HFFc6 (cell line): Measurements from ENCODE around the gene SLC43A3. TPM values are rescaled to one million over a fixed set of nuclear protein-coding genes. Genes with fewer than 3 reads are reported as not detected.

Source experiments
- DNase-seq: peaks from one replicate; pipeline ENCODE4 v3.0.0-alpha.2; 2018
- H3K27ac Mint-ChIP-seq: 2 replicates; pipeline ENCODE4 v1.8.0; 2020; ENCODE audit warnings: mild to moderate bottlenecking, mixed read lengths
- H3K27me3 Mint-ChIP-seq: 2 replicates; pipeline ENCODE4 v1.8.0; 2021; ENCODE audit warnings: mild to moderate bottlenecking, moderate library complexity, mixed read lengths; ENCODE audit not compliant: insufficient read depth
- H3K36me3 Mint-ChIP-seq: 2 replicates; pipeline ENCODE4 v1.8.0; 2021; ENCODE audit warnings: low read depth, mixed read lengths
- H3K4me1 Mint-ChIP-seq: 2 replicates; pipeline ENCODE4 v1.8.0; 2020; ENCODE audit warnings: low read depth, mixed read lengths
- H3K4me3 Mint-ChIP-seq: 2 replicates; pipeline ENCODE4 v1.8.0; 2020; ENCODE audit warnings: mild to moderate bottlenecking, moderate library complexity, mixed read lengths
- H3K9me3 Mint-ChIP-seq: 2 replicates; pipeline ENCODE4 v1.8.0; 2020; ENCODE audit warnings: mild to moderate bottlenecking, mixed read lengths
- CTCF ChIP-seq: fragments of 200-600 bp; sonication (generic); IDR thresholded peaks from 2 replicates; pipeline ENCODE4 v1.5.0; 2021; ENCODE audit warnings: antibody characterized with exemption, mild to moderate bottlenecking
- total RNA-seq, 6 experiments: library from RNA; stranded (reverse); fragmentation: NEBNext Ultra II Directional; extraction: Animal tissue kit (Norgen Biotek cat#: 25700); gene quantifications; 2 replicates in 1 of 6; 3 replicates in 5 of 6; pipeline ENCODE4 v1.2.3, GENCODE V29; 2021

SLC43A3 gene
- total RNA-seq, 6 experiments from 2014 or later, result 2.1 to 18.7 (median 15.8) TPM

GRCh38 chr11:57391111-57391510 lies 35.8 kb downstream of the SLC43A3 start:
- Mint-ChIP-seq H3K27ac (no peak overlapping the region), H3K27me3 (peaks cover 49% of the 10 kb centered on the region), H3K4me3 (no peak overlapping the region), H3K9me3 (no peaks in the 10 kb centered on the region), H3K36me3 (no peaks in the 10 kb centered on the region), H3K4me1 (no peaks in the 10 kb centered on the region)
- TF ChIP-seq CTCF, result no peak
- no peak for DNase-seq

- DNase-seq, result no peak
- H3K4me1 Mint-ChIP-seq, result no peaks in the 10 kb centered on the region
- no peaks in the 10 kb centered on the region for H3K36me3 Mint-ChIP-seq
- TF ChIP-seq CTCF, result no peak
- peaks cover 50% of the 10 kb centered on the region for H3K27me3 Mint-ChIP-seq
- no peaks in the 10 kb centered on the region for H3K9me3 Mint-ChIP-seq
- H3K4me3 Mint-ChIP-seq, result no peak within 1 kb of the TSS
- no peak within 1 kb of the TSS for H3K27ac Mint-ChIP-seq
Measured at GRCh38 chr11:57390535-57390934, 36.4 kb downstream of the SLC43A3 start, which contains the start of gene PRG2. PRG2 (minus strand) TSS chr11:57390650; CDS start chr11:57389944, 706 bp downstream.

DNA sequence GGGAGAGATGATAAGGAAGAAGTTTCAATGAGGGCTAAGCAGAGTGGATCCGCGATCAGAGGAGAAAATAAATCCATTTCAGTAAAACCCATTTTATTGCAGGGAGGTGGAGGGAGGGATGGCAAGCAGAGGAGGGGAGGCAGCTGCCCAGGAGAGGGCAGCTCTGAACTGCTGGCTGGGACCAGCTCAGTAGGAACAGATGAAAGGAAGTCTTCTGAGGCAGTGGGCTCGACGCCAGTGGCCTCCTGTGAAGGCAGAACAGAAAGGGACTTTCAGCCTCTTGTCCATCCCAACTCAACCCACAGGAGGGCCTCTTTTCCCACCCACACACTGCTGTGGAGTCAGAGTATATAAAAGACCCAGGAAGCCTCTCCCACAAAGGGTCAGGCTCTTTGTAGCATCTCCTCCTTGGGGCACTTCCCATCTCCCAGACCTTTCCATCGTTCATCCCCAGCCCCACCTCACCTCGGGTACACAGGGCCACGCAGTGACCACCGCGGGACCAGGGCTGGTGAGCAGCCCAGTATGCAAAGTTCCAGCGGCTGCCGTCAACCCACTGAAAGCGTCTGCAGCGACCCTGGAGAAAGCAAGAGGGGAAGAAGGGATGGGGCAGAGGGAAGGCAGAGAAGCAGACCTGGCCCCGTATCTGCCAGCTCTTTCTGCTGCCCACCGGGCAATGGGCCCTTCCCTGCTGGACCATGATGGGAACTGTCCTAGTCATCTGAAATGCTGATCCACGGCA lies 39.5 kb downstream of the SLC43A3 start:
- no peaks in the 10 kb centered on the region for H3K36me3 Mint-ChIP-seq

DNA sequence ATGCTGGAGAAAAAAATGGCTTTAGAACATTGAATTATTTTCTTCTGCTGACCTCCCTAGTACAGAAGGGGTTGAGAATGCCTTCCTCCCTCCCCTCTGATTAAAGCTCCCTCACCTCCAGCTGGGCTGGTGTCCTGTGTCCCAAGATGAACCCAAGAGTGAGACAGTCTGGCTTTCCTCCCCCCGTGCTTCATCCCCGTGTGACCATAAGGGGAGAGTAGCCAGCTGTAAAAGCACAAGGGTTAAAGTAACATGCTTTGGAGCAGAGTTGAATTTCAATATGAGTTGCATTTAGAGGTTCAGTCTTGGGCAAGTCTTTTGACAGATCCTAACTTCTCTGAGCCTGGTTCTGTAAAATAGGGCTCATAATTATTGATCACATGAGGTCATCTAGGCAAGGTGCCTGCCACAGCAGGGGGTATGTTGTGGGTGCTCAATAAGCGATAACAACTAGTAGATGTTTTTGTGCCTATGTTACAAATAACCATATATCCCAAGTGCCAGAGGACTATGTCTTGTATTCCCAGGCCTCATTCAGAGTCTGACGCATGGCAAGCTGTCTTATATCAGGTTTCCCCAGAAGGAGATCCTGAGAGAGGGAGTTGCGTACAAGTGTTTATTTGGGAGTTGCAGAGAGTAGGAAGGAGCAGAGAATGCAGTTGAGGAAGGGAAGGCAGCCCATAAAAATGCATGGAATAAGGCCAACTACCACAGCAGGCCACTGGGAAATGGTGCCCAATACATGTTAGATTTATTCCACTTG lies 40.6 kb downstream of the SLC43A3 start:
- H3K36me3 Mint-ChIP-seq, result no peaks in the 10 kb centered on the region
- no peak for DNase-seq
- no peaks in the 10 kb centered on the region for H3K9me3 Mint-ChIP-seq
- H3K4me3 Mint-ChIP-seq, result no peak overlapping the region
- H3K27ac Mint-ChIP-seq, result no peak overlapping the region
- no peak for TF ChIP-seq CTCF
- H3K27me3 Mint-ChIP-seq, result peaks cover 66% of the 10 kb centered on the region
- no peaks in the 10 kb centered on the region for H3K4me1 Mint-ChIP-seq

More for the DNA sequence above, 39.5 kb downstream of the SLC43A3 start:
- no peak for DNase-seq
- Mint-ChIP-seq H3K9me3 (no peaks in the 10 kb centered on the region), H3K27ac (no peak overlapping the region), H3K4me1 (no peaks in the 10 kb centered on the region), H3K4me3 (no peak overlapping the region), H3K27me3 (peaks cover 63% of the 10 kb centered on the region)
- TF ChIP-seq CTCF, result no peak

DNA sequence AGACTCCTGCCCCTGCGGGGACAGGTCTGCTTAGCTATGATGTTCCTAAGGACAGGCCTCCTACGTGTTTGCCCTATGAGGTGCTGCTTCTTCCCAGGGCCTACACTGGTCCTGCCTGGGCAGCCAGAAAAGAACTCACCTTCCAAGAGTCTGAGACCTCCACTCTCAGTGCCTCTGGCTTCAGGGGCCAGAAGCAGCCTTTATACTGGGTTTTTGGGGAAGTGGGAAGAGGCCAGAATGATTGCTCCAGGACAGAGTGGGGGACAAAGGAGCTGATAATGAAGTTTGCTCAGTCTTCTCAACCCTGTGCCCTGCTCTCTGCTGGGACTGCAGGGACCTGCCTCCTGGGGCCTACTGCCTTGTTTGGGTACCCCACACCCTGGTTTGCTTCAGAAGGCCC lies 45.9 kb downstream of the SLC43A3 start, which contains the start of gene PRG3:
PRG3 (minus strand) TSS at position 176 of the 400 bp plus-strand sequence. CDS start 442 bp downstream, outside the sequence.
- TF ChIP-seq CTCF, result no peak
- H3K36me3 Mint-ChIP-seq, result no peaks in the 10 kb centered on the region
- H3K4me1 Mint-ChIP-seq, result no peaks in the 10 kb centered on the region
- no peak within 1 kb of the TSS for H3K4me3 Mint-ChIP-seq
- H3K27ac Mint-ChIP-seq, result no peak within 1 kb of the TSS
- H3K9me3 Mint-ChIP-seq, result no peaks in the 10 kb centered on the region
- DNase-seq, result no peak
- H3K27me3 Mint-ChIP-seq, result peaks cover 43% of the 10 kb centered on the region
